Loucy (cell line): ENCODE results near the gene DAD1.

Experiments
- CTCF ChIP-seq: fragments of 200-600 bp; sonication (generic); conservative IDR thresholded peaks from 2 replicates; pipeline ENCODE4 v1.5.1; 2014; ENCODE audit warnings: mild to moderate bottlenecking, antibody characterized with exemption, low read length
- EZH2phosphoT487 ChIP-seq: fragments of 200-600 bp; IDR thresholded peaks from 2 replicates; pipeline ENCODE4 v1.6.1; 2018; ENCODE audit warnings: antibody characterized with exemption, mild to moderate bottlenecking, moderate library complexity, borderline replicate concordance

- TF ChIP-seq CTCF, result no peak
- no peak for TF ChIP-seq EZH2phosphoT487
Measured at GRCh38 chr14:22629361-22629760, 40.3 kb upstream of the DAD1 start.
